Measurements from ENCODE around the gene CACNA1B.

Gene CACNA1B

GRCh38 chr9:138043411-138044345 lies 166.1 kb downstream of the CACNA1B start:
- DNase-seq = no peak

GRCh38 chr9:138044485-138045383 lies 167.2 kb downstream of the CACNA1B start:
- no peak for DNase-seq

- DNase-seq = no peak
Observed at GRCh38 chr9:138045541-138046490, 168.2 kb downstream of the CACNA1B start.

GRCh38 chr9:138046641-138047301 lies 169.2 kb downstream of the CACNA1B start:
- DNase-seq = no peak

- DNase-seq = no peak
Observed at GRCh38 chr9:138047469-138048040, 170.0 kb downstream of the CACNA1B start.

- DNase-seq = no peak
Observed at GRCh38 chr9:138048184-138048583, 170.6 kb downstream of the CACNA1B start.

- no peak for DNase-seq
Observed at GRCh38 chr9:138049085-138049778, 171.7 kb downstream of the CACNA1B start.

- DNase-seq = no peak
Observed at GRCh38 chr9:138049779-138050471, 172.3 kb downstream of the CACNA1B start.

GRCh38 chr9:138050472-138051330 lies 173.1 kb downstream of the CACNA1B start:
- no peak for DNase-seq

- no peak for DNase-seq
Observed at GRCh38 chr9:138051586-138052321, 174.2 kb downstream of the CACNA1B start.

GRCh38 chr9:138052322-138052615 lies 174.7 kb downstream of the CACNA1B start:
- DNase-seq = no peak

- no peak for DNase-seq
Observed at GRCh38 chr9:138052635-138053320, 175.2 kb downstream of the CACNA1B start.

- no peak for DNase-seq
Observed at GRCh38 chr9:138053321-138053868, 175.8 kb downstream of the CACNA1B start.

- DNase-seq = no peak
Observed at GRCh38 chr9:138053996-138054752, 176.6 kb downstream of the CACNA1B start.

- DNase-seq = no peak
Observed at GRCh38 chr9:138057726-138058125, 180.1 kb downstream of the CACNA1B start.

GRCh38 chr9:138058181-138058580 lies 180.6 kb downstream of the CACNA1B start:
- DNase-seq = no peak

GRCh38 chr9:138059196-138059595 lies 181.6 kb downstream of the CACNA1B start:
- no peak for DNase-seq

All from NCI-H1694 treated with DMSO at 0.1 percent for 48 hours (cell line).